NCI-H345 treated with DMSO at 0.1 percent for 48 hours (cell line): ENCODE results near the gene XKRX.

Experiments used
- DNase-seq: peaks from one replicate; lab custom pipeline; 2025; ENCODE audit not compliant: unreplicated experiment; lab: John Stamatoyannopoulos, UW

The XKRX gene

GRCh38 chrX:100928660-100929613, at the start of gene XKRX:
Gene XKRX, minus strand, starts transcription at chrX:100928917. Its CDS starts 613 bp downstream, at chrX:100928304.
- peak; percentile 51 for DNase-seq

- no peak for DNase-seq
Measured at GRCh38 chrX:100976211-100976610, 47.5 kb upstream of the XKRX start.

DNA sequence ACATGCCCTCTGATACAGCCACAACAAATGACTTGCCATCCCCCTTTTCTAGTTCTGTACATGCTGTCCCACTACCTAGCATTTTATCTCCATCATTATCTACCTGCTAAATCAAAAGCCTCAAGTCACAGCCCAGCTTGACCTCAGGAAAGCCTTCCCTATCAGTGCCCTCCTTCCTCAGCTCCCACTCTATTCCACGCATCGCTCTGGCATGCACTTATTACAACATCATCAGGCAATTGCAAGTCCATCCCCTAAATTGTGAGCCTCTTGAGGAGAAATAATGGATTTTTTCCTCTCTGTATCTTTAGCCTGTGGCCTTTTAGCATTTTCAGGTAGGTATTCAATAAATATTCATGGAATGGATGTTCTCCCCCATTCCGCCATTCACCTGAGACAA, 46.5 kb upstream of the XKRX start:
- no peak for DNase-seq

- DNase-seq, result no peak
Measured at GRCh38 chrX:100973411-100973810, 44.7 kb upstream of the XKRX start.

GRCh38 chrX:100969936-100970335, 41.2 kb upstream of the XKRX start:
- no peak for DNase-seq

GRCh38 chrX:100969408-100969807, 40.7 kb upstream of the XKRX start, which contains the start of gene ARL13A:
Gene ARL13A, plus strand, starts transcription at chrX:100969708. Its CDS starts 3,982 bp downstream, at chrX:100973690.
- DNase-seq, result no peak

DNA sequence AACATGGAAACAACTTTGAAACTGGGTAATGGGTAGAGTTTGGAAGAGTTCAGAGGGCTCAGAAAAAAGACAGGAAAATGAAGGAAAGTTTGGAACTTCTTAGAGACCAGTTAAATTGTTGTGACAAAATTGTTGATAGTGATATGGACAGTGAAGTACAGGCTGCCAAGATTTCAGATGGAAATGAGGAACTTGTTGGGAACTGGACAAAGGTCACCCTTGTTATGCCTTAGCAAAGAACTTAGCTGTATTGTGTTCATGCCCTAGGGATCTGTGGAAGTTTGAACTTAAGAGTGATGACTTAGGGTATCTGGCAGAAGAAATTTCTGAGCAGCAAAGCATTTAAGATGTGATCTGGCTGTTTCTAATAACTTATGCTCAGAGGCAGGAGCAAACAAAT, 35.6 kb upstream of the XKRX start:
- no peak for DNase-seq

DNA sequence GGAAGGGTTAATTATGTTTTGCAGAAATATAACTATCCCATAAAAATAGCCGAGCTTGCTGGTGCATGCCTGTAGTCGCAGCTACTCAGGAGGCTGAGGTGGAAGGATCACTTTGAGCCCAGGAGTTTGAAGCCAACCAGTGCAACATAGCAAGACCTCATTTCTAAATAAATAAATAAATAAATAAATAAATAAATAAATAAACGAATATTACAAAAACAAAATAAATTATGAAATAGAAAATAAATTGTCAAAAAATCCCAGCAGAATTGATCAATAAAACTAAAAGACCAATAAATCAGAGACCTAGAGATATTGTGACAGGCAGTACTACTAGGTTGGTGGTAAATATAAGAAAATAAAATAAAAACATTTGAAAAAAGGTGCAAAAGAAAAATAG, 34.1 kb upstream of the XKRX start:
- DNase-seq, result no peak

- DNase-seq, result no peak
Measured at GRCh38 chrX:100948557-100948956, 19.8 kb upstream of the XKRX start.

- no peak for DNase-seq
Measured at GRCh38 chrX:100946299-100946927, 17.7 kb upstream of the XKRX start.

DNA sequence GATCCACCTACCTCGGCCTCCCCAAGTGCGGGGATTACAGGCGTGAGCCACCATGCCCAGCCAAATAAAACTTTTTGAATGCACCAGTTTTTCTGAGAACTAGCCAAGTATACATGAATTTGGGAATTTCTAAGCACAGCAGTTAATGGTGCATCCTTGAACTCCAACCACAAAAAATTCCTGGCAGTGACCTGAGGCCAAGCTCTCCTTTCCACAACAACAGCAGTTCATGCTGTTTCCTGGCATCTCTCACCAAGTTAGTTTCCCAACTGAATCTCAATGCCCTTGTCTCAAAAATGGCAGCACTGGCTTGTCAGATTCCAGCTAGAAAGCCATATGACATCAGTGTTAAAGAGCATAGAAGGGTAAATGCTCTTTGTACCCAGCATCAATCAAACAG, 15.9 kb upstream of the XKRX start:
- DNase-seq, result no peak

DNA sequence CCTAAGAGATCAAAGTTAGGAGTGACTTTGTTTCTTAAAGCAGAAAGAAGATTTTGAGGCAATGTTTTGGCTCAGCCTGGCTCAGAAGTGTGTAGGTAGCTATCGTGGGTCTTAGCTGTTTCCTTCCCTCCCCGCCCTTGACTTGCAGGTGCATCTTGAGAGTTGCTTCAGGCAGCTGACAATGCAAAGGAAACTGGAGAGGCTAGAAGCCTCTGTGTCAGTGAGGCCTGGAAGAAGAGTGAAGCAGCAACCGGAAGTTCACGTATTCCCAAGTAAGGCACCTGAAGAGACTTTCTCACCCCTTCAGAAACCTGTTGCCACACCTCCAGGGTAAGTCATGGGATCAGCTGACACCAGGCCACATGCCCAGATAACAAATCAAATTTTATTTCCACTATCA, 10.6 kb upstream of the XKRX start:
- no peak for DNase-seq

- DNase-seq, result no peak
Measured at GRCh38 chrX:100935767-100936166, 7.0 kb upstream of the XKRX start.

DNA sequence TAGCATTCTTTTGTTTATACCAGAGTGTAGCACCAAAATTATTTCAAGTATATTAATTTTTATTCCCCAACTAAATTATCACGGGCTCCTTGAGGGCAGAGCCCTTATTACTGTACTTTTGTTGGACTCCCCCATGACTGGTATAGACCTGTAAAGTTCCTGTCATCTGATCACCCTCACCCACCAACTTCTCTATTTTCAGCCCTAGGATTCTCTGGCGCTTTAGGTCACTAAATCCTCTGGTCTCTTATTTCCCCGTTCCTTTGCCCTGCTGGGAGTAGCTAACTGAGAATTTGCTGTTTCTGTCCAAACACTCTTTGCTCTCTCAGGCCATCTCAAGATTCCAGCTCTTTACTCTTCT, 3.2 kb upstream of the XKRX start:
- DNase-seq, result no peak

GRCh38 chrX:100931218-100931924, 2.7 kb upstream of the XKRX start:
- DNase-seq, result no peak

DNA sequence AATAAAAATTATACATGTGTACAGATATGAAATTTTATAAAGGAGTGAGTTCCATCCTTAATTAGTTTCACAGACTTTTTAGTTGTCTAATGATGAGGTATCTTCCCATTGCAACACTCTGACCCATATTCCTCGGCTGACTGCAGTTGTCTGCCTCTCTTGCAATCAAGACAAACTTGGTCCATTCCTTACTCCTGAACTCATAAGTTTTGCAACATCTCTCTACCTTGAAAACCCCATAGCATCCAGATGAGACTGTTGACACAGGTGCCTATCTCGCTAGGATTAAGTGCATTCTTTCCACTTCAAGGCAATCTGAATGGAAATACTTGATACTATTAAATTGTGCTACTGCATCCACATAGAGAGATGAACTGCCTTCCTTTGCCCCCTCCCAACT, 2.3 kb downstream of the XKRX start:
- no peak for DNase-seq

- no peak for DNase-seq
Measured at GRCh38 chrX:100924375-100924774, 4.3 kb downstream of the XKRX start.

GRCh38 chrX:100915562-100915961, 13.2 kb downstream of the XKRX start:
- no peak for DNase-seq

DNA sequence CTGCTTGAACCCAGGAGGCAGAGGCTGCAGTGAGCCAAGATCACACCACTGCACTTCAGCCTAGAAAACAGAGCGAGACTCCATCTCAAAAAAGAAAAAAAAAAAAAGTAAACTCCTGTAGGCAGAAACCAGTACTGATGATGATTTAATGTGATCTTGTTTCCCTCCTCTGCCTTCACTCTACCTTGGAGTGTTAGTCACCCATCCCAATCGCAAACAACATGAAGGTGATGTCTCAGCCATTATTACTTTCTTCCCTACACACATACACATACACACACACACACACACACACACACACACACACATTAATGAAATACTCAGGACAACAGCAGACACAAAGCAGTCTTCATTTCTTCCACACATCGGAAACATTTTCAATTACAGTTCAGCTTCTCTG, 15.6 kb downstream of the XKRX start:
- DNase-seq, result no peak

DNA sequence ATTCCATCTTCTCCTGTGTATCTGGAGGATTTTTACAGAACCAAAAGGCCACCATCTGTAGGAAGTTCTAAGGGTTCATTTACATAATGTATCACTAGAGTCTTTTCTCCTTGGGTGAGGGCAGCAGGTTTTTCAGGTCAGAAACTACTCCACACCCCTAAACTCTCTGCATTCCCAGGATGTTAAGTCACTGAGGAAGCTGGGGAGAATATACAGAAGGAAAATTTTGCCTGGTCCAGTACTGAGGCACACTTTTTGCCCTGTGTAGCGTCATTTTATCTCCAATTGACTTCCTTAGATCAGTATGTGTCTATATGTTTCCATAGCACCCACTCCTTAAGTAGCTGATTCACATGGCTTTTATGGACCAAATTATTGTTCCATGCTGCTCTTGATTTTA, 17.0 kb downstream of the XKRX start:
- DNase-seq, result no peak

GRCh38 chrX:100905620-100906019, 23.1 kb downstream of the XKRX start:
- DNase-seq, result no peak

- no peak for DNase-seq
Measured at GRCh38 chrX:100904433-100904832, 24.3 kb downstream of the XKRX start.
